ENCODE measurements around the gene ADIG.

ADIG gene

DNA sequence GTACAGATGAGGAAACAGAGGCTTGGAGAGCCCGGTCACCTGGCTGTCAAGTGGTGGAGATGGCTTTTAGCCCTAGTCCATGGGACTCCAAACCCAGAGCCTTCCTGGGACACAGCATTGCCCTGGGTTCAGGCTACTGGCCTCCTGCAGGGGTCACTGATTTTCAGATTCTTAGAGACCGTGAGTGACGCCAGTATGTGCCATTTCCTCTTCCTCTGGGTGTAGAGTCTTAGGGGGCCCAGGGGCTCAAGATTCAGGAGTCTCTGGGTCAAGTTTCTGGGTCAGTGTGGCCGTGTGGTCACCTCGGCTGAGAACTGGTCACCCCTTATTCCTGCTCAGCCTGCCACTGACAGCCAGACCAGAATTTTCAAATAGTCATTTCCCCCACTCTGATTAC is 21.2 kb downstream of the ADIG start:
- no peak for DNase-seq (ENCODE audit: low read depth in 2 of 2)

DNA sequence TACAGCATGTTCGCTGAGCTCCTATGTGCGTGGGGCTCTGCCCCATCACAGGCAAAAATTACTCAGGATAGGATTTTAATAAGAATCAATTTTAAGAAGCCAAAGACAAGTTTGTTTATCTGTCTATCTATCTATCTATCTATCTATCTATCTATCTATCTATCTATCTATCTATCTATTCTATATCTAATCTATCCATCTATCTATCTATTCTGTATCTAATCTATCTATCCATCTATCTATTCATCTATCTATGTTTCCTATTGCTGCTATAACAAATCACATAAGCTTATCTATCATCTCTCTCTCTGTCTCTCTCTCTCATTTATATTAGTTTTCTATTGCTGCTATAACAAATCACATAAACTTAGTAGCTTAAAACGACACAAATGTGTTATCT is 22.3 kb downstream of the ADIG start:
- no peak for DNase-seq (ENCODE audit: low read depth in 2 of 2)

DNA sequence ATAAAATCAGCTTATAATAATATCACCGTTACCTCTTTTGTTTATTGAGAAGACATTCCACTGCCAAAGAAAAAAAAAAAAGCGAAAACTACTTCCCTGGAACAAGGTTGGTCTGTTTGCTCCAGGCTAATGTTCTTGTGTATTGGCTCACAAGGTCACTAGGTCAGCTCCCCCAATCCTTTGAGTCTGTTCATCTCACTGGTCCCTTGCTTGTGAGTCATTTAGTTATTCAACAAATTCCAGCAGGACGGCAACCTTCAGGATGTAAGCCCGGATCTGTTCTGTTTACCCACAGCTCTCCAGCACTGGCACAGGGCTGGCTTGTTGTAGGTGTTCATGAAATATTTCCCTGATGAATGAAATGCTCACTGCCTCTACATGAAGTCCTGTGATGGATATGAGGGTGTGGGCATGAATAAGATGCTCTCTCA is 23.9 kb downstream of the ADIG start:
- DNase-seq (ENCODE audit: low read depth in 2 of 2), result no peak

DNA sequence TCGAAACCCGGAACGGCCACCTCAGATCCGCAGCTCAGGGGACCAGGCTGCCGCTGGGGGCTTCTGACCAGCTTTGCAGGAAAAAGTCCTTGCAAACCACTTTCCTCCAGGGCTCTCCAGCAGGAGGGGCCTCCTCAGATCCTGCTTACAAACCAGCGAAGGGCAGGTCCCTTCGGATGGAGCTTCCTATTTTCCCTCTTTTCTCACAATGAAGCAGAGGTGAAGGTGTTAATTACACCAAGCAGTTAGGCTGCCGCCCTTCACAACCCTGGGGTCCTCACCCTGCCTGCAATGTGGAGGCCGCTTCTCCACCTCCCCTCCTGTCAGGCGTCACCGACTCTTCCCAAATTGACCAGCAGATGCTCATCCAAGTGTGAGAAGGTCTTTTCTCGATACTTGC is 26.4 kb downstream of the ADIG start:
- no peak for DNase-seq (ENCODE audit: low read depth in 2 of 2)

DNA sequence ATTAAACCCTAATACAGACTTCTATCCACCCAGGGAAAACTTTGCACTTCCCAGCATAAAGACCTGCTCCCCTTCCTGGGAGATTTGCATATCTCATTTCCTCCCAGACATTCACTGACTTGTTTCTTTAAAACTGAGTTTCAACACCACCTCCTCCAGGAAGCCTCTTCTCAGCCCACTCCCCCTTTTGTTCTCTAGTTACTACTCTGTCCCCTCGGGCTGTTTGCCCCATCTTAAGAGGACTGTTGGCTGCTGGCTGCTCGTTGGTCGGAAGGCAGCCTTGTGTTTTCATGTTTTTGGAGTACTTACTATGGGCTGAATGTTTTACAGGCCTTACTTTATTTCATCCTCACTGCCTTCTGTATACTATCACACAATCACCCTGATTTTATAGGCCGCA is 27.2 kb downstream of the ADIG start:
- no peak for DNase-seq (ENCODE audit: low read depth in 2 of 2)

DNA sequence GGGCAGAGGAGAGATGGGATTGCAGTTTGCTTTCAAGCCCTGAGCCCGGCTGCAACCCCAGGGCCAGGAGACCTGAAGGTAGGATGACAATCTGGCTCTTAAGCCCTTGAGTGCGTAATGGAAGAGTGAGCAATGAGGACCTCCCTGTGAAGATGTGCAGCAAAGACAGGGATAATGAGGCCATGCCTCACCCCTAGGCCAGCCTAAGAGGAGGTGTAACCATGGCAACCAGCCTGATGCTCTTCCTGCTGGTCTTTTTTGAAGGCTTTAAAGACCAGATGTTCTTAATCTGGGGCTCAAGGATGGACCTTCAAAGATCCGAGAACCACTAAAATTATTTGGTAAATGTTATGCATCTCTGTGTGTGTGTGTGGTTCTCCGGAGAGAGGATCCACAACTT is 28.8 kb downstream of the ADIG start:
- no peak for DNase-seq (ENCODE audit: low read depth in 2 of 2)

DNA sequence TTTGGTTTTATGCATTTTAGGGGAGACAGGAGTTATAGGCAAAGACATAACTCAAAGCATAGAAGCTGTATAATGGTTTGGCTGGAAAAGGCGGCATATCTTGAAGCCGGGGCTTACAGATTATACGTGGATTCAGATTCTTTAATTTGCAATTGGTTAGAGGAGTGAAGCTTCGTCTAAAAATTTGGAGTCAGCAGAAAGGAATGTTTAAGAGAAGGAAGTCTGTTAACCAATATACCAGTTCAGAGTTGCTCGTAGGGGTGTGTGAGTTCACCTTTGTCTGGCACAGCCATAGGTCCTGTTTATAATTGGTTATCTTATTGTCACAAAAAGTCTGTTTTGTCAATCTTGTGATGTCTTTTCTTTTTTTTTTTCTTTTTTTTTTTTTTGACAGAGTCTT is 29.5 kb downstream of the ADIG start:
- DNase-seq (ENCODE audit: low read depth in 2 of 2), result no peak

DNA sequence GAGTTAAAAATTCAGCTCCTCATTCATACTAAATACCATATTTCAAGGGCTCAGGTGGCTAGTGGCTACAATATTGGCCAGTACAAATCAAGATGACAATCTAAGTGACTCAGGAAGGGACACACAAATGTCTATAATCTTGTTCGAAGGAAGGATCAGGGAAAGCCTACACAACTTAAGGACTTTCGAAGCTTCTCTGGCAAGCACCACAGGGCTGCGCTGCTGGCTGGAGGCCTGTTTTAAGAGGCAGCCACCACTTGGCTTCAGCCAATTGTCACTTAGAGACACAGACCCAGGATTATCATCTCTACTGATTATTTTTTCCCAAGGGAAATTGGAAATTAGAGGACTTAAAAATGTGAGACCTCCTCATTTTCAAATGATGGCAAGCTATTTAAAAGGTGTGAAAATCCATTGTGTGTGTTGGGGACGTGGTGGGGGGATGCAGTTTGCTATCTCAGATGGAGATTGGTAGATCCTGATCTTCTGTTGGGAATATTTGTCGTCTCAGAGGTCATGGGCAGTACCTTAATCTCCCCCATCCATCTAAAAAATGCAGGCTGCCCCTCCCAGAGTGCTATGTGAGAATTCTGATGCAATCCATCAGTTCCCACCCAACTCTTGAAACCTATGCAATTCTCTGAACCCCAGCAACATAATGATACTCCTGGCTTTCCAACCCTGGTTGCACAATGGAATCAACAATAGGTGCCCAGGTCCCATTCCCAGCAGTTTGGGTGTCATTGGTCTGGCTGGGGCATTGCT is 31.9 kb downstream of the ADIG start:
- DNase-seq (ENCODE audit: low read depth in 2 of 2), result no peak

DNA sequence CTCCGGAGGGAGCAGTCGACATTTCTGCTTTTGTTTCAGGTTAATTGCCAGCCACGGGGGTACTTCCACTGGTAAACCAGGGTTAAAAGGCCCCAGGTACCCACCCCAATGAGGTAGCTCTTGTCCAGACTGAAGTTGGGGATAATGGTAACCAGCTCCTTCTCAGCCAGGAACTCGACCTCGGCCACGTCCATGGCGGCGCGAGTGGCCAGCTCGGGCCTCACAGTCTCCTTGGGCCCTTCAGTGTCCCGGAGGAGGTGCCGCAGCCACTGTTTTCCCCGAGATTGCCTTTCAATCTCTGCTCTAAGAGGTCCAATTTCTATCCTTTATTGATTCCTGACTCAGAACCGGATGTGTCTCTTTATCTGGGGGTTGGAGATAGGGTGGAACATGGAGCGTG is 34.3 kb downstream of the ADIG start:
- DNase-seq (ENCODE audit: low read depth in 2 of 2), result no peak

DNA sequence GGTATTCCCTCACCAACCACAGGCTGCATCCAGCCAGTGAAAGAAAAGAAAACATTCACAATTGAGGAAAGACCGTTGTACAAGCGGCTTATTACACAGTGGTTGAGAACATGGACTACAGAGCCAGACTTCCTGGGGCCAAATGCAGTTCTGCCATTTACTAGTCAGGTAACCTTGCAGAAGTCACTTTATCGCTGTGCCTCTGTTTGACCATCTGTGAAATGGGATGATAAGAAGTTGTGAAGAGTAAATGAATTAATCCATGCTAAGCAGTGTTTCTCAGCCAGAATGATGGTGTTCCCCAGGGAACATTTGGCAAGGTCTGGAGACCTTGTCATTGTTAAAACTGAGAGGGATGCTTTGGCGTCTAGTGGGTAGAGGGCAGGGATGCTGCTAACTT is 35.5 kb downstream of the ADIG start:
- DNase-seq (ENCODE audit: low read depth in 2 of 2), result no peak

DNA sequence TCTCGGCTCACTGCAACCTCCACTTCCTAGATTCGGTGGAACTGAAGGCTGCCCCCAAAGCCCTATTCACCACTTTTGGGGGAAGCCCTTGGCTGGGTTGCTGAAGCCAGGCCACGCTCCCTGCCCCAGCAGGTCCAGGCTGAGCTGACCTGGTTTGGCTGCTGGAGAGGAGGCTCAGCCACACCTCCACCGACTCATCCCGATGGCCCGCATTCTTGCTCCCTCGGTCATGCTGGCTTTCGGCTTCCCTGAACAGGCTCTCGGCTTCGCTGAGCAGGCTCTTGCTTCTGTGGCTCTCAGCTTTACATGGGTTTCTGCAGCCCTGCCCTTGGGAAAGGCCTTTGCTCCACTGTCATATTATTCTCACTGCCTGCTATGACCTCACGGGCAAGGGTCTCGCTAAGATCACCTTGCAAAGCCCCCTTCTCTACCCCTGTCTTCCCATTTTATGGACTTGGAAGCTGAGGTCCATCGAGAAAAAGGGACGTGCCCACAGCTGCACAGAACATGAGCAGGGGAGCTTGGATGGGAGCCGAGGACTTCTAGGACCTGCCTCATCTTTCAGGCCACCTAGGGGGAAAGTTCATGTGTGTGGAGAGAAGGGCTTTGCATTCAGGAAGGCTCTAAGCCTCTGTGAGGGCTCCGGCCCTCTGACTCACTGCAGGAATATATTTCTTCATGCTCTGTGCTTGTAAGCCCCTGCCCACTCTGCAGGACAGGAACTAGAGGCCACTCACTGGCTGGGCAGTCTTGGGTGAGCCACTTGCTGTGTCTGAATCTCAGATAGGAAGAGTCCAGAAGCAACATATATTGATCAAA is 36.2 kb downstream of the ADIG start:
- DNase-seq (ENCODE audit: low read depth in 2 of 2), result no peak

DNA sequence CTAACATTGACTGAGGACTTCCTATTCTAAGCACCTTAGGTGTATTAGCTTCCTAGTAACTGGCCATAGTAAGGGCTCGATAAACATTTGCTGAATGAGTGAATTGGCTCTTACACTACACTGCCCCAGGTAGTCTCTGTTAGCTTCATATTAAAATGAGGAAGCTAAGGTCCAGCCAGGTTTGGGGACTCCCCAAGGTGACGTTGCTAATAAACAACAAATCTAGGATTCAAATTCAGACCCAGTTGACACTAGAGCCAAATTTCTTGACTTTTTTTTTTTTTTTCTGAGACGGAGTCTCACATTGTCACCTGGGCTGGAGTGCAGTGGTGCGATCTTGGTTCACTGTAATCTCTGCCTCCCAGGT is 36.8 kb downstream of the ADIG start:
- no peak for DNase-seq (ENCODE audit: low read depth in 2 of 2)

DNA sequence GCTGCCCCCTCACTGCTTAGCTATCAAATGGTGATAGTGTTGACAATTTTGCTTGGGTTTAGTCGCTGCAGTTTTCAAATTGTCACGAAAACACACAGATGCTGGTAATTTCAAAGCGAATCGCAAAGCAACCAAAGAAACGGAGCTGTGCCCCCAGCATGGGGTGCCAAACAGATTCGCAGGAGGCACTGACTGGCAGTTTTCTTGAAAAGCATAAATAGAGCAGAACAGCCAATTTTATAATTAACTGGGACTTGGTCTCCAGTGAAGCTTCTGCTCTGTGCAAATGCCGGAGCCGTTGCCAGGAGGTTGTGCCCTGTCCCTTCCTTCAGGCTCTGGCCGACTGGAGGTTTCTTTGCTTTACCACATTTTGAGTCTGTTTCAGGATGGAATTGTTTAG is 39.4 kb downstream of the ADIG start:
- DNase-seq (ENCODE audit: low read depth in 2 of 2), result no peak

DNA sequence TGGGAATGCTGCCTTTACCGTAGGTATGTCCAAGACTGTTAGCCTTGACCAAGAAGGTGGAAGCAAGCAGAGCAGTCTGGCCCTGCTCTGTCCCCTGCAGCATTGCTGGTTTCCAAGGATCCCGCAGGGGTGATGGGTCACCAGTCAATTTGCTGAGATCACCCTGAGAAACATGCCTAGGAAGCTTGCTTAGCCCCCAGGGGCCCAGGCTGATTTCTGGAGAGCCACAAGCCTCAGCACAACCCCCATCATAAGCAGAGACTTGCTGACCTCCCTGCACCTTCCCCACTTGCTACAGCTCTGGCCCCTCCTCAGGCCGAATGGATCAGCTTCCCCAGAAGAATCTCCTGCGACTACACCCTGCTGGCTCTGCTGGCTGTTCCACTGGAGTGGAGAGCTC is 42.1 kb downstream of the ADIG start:
- no peak for DNase-seq (ENCODE audit: low read depth in 2 of 2)

DNA sequence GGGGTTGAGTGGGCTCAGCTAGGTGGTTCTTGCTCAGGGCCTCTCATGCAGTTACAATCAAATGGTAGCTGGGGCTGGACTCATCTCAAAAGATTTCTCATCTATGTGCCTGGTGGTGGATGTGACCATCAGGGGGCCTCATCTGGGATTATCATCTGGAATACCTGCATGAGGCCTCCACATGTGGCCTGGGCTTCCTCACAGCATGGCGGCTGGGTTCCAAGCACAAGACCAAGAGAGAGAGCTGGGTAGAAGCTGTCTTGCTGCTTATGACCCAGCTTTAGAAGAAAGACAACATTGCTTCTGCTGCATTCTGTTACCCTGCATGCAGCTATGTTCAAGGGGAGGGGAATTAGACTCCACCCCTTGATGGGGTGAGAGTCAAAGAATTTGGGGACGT is 43.1 kb downstream of the ADIG start:
- no peak for DNase-seq (ENCODE audit: low read depth in 2 of 2)

DNA sequence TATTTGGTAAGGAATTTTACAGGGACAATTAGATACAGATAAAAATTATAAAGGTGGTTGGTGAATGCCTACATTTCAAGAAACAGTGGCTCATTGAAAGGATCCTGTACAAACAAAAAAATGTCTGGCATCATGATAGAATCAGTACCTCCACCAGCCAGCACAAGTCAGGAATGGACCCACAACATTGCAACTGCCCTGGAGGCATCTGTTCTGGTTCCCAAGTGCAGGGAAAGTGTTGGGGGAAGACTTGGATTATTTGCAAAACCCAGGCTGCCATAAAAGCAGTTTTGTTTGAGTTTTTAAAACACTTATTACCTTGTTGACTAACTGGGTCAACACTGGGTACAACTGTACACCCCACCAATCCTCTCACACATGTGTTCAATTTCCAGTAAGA is 44.9 kb downstream of the ADIG start:
- DNase-seq (ENCODE audit: low read depth in 2 of 2), result no peak

DNA sequence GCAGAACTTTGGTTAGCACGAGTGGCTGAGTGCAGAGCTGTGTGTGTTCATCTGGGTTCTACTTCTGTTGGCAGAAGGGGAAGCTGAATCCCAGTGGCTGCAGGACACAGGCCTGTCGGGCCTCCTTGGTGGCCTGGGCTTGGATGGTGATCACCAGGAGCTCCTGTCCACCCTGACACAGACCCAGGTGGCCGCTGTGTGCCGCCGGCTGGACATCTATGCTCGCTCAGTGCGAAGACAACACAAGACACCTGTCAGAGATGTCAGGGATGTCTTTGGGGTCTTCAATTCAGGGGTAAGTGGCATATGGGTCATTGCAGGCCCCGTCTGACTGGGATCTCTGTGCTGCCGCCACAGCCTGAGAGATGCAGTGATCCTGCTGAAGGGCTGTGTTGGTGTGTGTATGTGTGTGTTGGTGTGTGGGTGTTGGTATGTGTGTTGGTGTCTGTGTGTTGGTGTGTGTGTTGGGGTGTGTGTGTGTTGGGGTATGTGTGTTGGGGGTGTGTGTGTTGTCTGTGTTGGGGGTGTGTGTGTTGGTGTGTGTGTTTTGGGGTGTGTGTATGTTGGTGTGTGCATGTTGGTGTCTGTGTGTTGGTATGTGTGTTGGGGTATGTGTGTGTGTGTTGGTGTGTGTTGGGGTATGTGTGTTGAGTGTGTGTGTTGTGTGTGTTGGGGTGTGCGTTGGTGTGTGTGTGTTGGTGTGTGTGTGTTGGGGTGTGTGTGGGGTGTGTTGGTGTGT is 46.1 kb downstream of the ADIG start:
- no peak for DNase-seq (ENCODE audit: low read depth in 2 of 2)

DNA sequence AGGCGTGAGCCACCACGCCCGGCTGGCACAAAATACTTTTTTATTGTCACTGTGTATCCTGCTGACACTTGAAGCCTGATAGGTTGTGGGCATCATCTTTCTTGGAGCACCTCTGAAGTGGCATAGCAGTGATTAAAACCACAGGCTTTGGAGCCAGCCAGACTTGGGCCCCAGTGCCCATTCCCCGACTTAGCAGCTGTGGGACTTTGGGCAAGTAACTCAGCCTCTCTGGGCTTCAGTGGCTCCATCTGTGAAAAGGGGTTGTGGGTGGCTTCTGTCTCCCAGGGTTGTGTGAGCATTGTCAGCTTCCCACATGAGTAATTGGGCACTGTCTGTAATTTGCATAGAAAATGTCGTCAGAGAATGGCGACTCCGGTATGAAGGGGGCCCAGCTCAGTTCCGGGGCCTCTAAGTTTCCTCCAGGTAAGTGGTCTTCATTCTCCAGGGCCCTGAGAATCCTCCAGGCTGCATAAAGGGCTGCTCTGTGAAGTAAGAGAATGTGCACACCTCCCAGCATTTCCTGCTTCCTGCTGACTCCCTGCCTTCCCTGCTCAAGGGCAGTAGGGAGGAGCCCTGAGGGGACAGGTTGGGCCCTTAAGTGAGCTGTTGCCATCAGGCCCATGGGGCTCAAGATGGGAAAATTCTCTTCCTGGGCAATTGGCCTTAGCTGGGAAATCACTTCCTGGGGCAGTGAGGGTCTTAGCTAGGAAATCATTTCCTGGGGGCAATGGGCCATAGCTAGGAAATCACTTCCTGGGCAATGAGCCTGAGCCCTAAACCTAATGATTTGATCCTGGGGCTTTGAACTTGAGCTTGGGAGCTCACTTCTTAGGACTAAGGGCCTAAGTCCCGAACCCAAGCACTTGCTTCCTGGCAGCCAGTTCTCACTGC is 47.8 kb downstream of the ADIG start:
- no peak for DNase-seq (ENCODE audit: low read depth in 2 of 2)

DNA sequence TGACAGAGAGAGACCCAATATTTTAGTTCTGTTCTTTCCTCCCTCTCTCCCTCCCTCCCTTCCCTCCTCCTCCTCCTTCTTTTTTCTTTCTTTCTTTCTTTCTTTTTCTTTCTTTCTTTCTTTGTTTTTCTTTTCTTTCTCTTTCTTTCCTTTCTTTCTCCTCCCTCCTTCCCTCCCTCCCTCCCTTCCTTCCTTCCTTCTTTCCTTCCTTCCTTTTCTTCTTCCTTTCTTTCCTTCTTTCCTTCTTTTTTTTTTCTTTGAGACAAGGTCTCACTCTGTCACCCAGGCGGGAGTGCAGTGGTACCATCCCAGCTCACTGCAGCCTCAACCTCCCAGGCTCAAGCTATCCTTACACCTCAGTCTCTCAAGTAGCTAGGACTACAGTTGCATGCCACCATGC is 49.0 kb downstream of the ADIG start:
- no peak for DNase-seq (ENCODE audit: low read depth in 2 of 2)

DNA sequence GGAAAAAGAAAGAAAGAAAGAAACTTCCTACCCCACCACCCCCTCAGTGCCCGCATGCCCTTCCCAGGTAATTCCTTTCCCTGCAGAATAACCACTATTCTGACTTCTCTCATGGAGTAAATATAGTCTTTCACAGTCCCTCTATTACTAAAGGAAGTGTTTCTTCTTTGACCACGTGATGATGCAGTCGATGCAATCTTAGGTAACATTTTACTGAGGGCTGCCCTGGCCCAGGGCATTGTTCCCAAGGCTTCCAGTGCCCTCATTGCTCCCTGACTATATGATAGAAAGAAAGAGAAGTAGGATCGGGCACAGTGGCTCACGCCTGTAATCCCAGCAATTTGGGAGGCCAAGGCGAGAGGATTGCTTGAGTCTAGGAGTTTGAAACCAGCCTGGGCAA is 49.7 kb downstream of the ADIG start:
- no peak for DNase-seq (ENCODE audit: low read depth in 2 of 2)

DNA sequence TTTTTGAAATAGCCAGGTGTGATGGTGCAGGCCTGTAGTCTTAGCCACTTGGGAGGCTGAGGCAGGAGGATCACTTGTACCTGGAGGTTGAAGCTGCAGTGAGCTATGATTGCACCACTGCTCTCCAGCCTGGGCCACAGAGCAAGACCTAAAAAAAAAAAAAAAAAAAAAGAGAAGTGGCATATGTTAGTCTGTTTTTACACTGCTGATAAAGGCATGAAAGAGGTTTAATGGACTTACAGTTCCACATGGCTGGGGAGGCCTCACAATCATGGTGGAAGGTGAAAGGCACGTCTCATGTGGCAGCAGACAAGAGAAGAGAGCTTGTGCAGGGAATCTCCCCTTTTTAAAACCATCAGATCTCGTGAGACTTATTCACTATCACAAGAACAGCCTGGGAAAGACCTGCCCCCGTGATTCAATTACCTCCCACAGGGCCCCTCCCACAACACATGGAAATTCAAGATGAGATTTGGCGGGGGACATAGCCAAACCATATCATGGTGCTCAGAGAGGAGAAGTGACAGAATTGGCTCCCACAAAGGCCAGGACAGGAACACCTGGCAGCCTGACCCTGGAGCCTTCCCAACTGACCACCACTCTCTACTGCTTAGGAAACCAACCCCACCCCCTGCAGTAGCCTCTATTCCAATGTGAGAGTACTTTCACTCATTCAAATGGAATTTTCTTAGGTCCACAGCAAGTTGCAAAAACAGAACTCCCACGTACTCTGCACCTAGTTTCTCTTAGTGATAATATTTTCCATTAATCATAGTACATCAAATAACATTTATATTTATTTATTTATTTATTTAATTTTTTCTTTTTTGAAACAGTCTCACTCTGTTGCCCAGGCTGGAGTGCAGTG is 50.4 kb downstream of the ADIG start:
- no peak for DNase-seq (ENCODE audit: low read depth in 2 of 2)
